Measurements from ENCODE around the gene CACHD1.
"Not testable (repeated sequence)": the region's sequence is repeated elsewhere in the genome, so short reads cannot be mapped to it uniquely, and the experiment has no call there.

CACHD1 gene

GRCh38 chr1:64675718-64676345 is 205.9 kb downstream of the CACHD1 start:
- no peak for DNase-seq

- DNase-seq, result no peak
These were observed 206.5 kb downstream of the CACHD1 start for GRCh38 chr1:64676386-64676785.

GRCh38 chr1:64677532-64677931 is 207.6 kb downstream of the CACHD1 start:
- DNase-seq, result no peak

- DNase-seq, result no peak
These were observed 208.4 kb downstream of the CACHD1 start for GRCh38 chr1:64678366-64678765.

GRCh38 chr1:64679177-64679576 is 209.2 kb downstream of the CACHD1 start:
- DNase-seq, result no peak

GRCh38 chr1:64680599-64680998 is 210.7 kb downstream of the CACHD1 start:
- no peak for DNase-seq

DNA sequence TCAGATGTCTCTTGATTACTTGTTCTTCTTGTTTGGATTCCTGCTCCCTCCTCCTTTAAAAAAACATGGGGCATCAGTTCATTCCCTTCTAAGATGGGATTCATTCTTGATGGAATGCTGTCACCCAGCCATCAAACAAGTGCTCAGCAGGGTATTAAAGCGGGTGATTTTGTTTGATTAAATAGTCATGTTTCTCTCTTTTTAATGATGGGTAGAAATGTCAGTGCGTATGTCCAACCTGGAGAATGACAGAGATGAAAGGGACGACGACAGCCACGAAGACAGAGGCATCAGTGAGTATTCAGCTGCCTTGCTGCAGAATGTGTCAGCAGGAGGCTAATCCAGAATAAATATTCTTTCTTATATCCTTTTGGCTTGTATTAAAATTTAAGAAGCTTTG is 211.1 kb downstream of the CACHD1 start:
- no peak for DNase-seq

DNA sequence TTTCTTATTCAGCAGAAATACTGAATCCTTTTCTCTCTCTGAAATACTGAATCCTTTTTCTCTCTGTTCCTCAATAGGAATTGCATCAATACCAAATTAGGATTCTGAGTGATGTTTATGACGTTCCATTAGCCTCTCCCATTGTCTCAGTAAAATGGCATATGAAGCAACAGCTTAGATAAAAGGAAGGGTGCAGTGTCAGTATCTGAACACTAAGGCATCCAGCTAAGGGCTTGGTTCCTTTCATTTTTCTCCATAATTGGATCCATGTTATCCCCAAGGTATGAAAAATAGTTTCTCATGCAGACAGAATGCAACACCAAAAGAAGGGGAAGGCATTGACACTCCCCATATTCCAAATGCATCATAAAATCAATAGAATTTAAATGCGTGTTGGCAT is 213.5 kb downstream of the CACHD1 start:
- DNase-seq, result no peak

DNA sequence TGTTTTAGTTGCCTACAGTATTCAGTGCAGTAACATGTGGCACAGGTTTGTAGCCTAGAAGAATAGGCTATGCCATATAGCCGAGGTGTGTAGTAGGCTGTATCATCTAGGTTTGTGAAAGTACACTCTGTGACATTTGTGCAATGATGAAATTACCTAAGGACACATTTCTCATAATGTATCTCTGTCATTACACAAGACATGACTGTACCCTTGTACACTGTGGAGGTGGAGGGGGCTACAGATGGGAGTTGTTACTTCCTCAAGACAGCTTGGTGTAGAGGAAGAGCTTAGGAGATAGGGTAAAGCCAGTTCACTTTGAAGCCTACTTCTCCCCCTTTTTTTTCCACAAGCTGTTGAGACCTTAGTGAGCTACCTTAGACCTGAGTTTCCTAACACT is 215.3 kb downstream of the CACHD1 start:
- DNase-seq, result no peak

GRCh38 chr1:64685765-64686341 is 215.9 kb downstream of the CACHD1 start:
- DNase-seq, result no peak

DNA sequence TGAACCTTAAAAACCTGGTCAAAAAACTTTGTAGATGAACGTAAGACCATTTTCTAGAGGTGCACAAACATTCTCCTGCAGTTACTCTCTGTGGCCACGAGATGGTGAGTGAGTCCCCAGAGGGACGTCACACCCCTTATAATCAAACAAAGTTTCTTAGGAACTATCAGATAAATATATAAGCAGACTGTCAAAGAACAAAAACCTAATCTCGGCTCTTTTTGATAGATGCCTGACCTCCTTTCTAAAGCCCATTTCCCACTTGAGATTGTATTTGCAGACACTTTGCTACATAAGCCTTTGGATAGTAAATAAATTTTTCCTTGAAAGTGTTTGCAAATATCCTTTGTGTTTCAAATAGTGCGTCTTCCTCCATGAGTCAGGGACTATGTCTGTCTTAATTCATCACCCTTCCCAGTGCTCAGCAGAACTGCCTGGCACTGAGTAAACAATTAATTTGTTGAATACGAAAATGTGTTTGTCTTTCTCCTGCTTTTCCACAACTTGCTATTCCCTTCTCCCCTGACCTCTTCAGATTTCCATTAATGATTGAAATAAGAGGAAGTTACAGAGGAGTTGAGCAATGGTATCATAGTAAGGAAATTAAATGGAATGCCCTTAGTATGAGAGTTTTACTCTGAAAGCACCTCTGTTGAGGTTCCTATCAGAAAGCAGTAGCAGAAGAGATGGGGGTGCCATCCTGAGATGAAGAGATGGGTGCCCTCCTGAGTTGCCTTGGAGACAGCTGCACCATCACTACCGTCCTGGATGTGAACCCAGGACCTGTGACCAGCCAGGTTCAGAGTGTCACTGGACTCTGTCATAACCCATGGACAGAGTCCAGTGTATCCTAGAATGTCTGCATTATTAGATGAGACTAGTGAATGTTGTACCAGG is 217.1 kb downstream of the CACHD1 start:
- no peak for DNase-seq

GRCh38 chr1:64687725-64688327 is 217.9 kb downstream of the CACHD1 start:
- no peak for DNase-seq

DNA sequence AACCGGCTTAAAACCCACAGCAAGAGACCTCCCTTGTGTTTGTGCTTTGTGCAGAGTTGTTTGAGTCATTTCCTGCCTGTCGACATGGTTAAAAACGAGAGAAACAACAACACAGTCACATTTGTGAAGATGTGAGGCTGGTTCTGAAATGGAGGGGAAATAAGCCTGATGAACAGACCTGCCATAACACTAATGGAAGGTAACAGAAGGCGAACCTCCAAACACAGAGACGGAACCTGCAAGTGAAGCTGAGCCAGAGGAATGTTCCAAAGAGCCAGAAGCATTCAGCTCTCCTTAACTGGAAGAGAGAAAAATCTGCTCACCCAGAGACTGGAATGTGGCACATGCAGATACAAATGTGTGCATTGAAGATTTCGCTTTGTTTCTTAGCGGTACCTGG is 221.7 kb downstream of the CACHD1 start:
- DNase-seq, result no peak

DNA sequence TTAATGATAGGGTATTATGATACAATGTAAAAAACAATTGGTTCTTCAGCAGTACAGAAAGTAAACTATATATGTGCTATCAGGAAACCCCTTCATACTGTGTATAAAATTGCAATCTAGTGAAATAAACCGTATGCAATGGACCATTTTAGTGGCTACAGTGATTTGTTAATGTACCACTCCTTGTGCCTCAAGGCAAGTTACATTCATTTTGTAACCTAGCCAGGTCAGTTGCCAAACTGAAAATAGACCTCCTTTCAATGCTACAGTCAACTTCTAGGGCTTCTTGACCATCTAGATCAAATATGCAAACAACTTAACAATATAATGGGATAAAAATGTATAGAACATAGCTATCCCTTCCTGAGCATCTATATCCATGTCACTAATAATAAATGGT is 223.0 kb downstream of the CACHD1 start:
- DNase-seq, result no peak

DNA sequence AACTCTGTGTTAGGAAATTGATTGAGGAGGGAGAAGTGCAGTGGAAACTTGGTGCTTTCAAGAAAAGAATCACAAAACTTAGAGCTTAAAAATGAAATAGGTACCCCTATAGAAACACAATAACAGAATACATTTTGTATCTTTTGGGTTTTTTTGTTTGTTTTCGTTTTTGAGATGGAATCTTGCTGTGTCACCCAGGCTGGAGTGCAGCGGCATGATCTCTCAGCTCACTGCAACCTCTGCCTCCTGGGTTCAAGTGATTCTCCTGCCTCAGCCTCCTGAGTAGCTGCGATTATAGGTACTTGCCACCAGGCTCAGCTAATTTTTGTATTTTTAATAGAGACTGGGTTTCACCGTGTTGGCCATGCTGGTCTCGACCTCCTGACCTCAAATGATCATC is 223.5 kb downstream of the CACHD1 start:
- DNase-seq, result no peak

DNA sequence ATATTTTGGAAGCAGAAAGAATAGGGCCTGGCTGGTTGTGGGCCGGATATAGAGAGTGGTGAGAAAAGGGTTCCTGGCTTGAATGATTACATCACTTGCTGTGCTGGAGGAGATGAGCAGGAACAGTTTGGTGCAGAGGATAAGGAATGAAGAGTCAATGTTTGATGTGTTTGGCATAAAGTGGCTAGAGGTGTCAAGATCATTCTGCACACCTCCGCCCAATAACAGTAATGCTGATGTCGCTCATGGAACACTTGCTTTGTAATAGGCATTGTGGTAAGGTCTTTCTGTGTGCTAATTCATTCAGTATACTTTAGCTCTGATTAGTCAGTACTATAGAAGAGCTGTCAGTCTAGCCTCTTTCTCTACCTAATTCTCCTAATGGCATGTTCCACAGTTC is 226.9 kb downstream of the CACHD1 start:
- DNase-seq, result no peak

DNA sequence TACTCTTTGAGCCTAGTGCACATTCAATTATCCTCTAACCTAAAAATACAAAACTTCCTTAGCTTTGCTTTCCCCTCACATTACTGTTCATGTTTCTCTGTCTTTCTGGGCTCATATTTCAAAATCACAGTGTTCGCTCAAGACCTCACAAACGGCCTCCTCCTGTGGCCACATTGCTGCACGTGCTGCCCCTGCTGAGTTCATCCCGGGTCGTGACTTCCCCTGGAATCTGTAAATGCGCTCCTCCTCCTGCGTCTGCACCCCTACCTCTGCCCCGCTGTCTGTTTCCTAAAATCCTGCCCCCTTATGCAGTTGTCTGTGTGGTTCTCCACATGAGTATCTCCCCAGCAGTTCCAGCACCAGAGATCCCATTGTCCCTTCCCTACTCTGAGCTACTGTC is 229.4 kb downstream of the CACHD1 start:
- DNase-seq, result no peak

DNA sequence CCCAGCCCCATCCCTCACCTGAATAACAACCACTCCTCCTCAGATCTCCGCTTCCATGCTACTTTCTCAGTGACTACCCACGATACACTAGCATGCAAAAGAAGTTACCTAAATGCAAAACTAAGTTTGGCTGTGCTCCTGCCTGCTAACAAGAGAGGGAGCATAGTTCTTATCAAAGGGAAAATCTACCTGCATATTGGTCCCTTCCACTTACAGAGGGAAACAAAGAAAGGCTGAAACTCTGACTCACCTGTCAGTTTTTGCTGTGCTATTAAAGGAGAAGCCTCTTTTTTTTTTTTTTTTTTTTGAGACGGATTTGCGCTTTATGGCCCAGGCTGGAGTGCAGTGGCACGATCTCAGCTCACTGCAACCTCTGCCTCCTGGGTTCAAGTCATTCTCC is 231.1 kb downstream of the CACHD1 start:
- no peak for DNase-seq

GRCh38 chr1:64701886-64702285 is 232.0 kb downstream of the CACHD1 start:
- DNase-seq, result no peak

DNA sequence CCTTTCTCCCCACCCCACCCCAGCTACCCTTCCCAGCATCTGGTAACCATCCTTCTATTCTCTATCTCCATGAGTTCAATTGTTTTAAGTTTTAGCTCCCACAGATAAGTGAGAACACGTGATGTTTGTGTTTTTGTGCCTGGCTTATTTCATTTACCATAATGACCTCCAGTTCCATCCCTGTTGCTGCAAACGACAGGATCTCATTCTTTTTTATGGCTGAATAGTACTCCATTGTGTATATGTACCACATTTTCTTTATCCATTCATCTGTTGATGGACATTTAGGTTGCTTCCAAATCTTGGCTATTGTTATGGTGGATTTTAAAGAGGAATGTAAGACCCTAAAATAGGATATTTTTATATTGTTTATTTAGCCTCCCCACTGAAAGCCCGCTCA is 232.7 kb downstream of the CACHD1 start:
- DNase-seq, result not testable (repeated sequence)

DNA sequence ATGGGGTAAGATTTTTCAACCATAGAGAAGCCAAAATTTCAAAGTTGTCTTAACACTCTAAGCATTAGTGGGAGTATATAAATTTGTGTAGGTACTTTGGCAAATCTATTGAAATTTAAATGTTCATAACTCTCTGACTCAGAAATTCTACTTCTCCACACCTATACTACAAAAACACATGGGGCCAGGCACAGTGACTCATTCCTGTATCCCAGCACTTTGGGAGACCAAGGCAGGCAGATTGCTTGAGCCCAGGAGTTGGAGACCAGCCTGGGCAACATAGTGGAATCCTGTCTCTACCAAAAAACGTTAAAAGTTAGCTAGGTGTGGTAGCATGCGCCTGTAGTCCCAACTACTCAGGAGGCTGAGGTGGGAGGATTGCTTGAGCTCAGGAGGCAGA is 233.7 kb downstream of the CACHD1 start:
- DNase-seq, result no peak

GRCh38 chr1:64705591-64705990 is 235.7 kb downstream of the CACHD1 start:
- DNase-seq, result no peak

DNA sequence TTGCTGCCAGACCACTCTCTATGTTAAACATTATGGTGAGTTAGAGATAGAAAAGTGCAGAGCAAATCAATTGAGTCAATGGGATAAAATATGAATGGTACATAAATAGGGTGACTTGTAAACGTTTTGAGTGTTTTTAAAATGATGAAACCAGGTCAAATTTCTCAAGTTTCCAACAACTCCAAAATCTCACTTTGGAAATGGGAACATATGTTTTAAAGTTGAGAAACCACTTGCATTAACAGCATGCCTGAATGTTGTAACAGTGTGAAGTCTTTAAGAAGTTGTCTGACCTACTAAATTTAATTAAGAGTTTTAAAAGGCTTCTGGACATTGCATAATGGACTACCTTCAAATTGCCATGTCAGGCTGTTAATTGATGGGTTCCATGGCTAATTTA is 241.3 kb downstream of the CACHD1 start:
- no peak for DNase-seq

GRCh38 chr1:64712049-64712448 is 242.1 kb downstream of the CACHD1 start:
- DNase-seq, result no peak

Measured in NCI-H524 treated with DMSO at 0.1 percent for 48 hours (cell line).